HepG2 (cell line): Measurements from ENCODE around the gene CLDND2. TPM values are rescaled to one million over a fixed set of nuclear protein-coding genes. Genes with fewer than 3 reads are reported as not detected.
A peak's percentile ranks its signal among the peaks of the same experiment; 100 is the strongest.

Experiments used
- CEBPG ChIP-seq: IDR thresholded peaks from 2 replicates; pipeline ENCODE4 v1.6.1; 2016
- HNRNPLL ChIP-seq: fragments of 200-400 bp; formaldehyde crosslinking; IDR thresholded peaks from 2 replicates; pipeline ENCODE4 v1.6.1; 2017; ENCODE audit warnings: mild to moderate bottlenecking, low read depth, low read length; ENCODE audit not compliant: poor library complexity, severe bottlenecking
- NFKBIZ ChIP-seq: IDR thresholded peaks from 2 replicates; pipeline ENCODE4 v1.6.1; 2018; ENCODE audit warnings: missing genetic modification reagents, missing compliant biosample characterization
- NFYB ChIP-seq: sonication (generic); formaldehyde crosslinking; IDR thresholded peaks from 2 replicates; pipeline ENCODE4 v1.4.0; 2020; ENCODE audit warnings: missing genetic modification reagents
- NR2F6 ChIP-seq, 2 experiments: IDR thresholded peaks; 2 replicates each; pipeline ENCODE4 v1.6.1; 2016; ENCODE audit warnings: antibody characterized with exemption in 1 of 2, mild to moderate bottlenecking in 1 of 2
- POLR2AphosphoS5 ChIP-seq: IDR thresholded peaks from 2 replicates; pipeline ENCODE4 v1.6.1; 2012; ENCODE audit warnings: low read depth, low read length
- POLR2G ChIP-seq: fragments of 200-400 bp; formaldehyde crosslinking; IDR thresholded peaks from 2 replicates; pipeline ENCODE4 v1.6.1; 2018; ENCODE audit warnings: mild to moderate bottlenecking, low read depth, low read length, moderate library complexity
- PTBP1 ChIP-seq: fragments of 200-400 bp; formaldehyde crosslinking; IDR thresholded peaks from 2 replicates; pipeline ENCODE4 v1.6.1; 2018; ENCODE audit warnings: low read length, low read depth; ENCODE audit not compliant: poor library complexity, severe bottlenecking
- RARG ChIP-seq: sonication (generic); formaldehyde crosslinking; IDR thresholded peaks from 2 replicates; pipeline ENCODE4 v1.4.0; 2020; ENCODE audit warnings: low read depth, mild to moderate bottlenecking, missing genetic modification reagents
- SIX1 ChIP-seq: sonication (generic); formaldehyde crosslinking; IDR thresholded peaks from 2 replicates; pipeline ENCODE4 v1.4.0; 2020; ENCODE audit warnings: missing genetic modification reagents, borderline replicate concordance
- ZNF24 ChIP-seq: fragments of 450-650 bp; IDR thresholded peaks from 2 replicates; pipeline ENCODE4 v1.6.1; 2017; ENCODE audit warnings: antibody characterized with exemption, mild to moderate bottlenecking
- ZNF776 ChIP-seq: sonication (generic); formaldehyde crosslinking; IDR thresholded peaks from 2 replicates; pipeline ENCODE4 v1.4.0; 2020; ENCODE audit warnings: mild to moderate bottlenecking, missing genetic modification reagents
- polyA plus RNA-seq, 8 experiments: library from polyadenylated mRNA; depleted of rRNA in 3 of 8; stranded (reverse) in 7 of 8; unstranded in 1 of 8; fragments of >200 nt; fragmentation: Illumina TruSeq in 4 of 8; extraction: Trizol in 4 of 8; gene quantifications; 2 replicates each; pipeline versions ENCODE4 v1.2.1 to v1.2.3, GENCODE V29; 2011 to 2016; ENCODE audit warnings: low read depth in 4 of 8, missing spikeins in 1 of 8, mixed read lengths in 1 of 8; ENCODE audit not compliant: insufficient read depth in 1 of 8
- total RNA-seq, 5 experiments: library from RNA; depleted of rRNA; stranded (reverse); fragments of >200 nt; fragmentation: Illumina TruSeq; extraction: Trizol; gene quantifications; 2 replicates each; pipeline ENCODE4 v1.2.3, GENCODE V29; 2016; ENCODE audit warnings: low read depth in 1 of 5
- TF ChIP-seq, protein P1 (sequence below): IDR thresholded peaks from 2 replicates; pipeline ENCODE4 v1.6.1; 2016
- TF ChIP-seq, protein P2 (sequence below): sonication (generic); formaldehyde crosslinking; IDR thresholded peaks from 2 replicates; pipeline ENCODE4 v1.4.0; 2020; ENCODE audit warnings: missing genetic modification reagents, borderline replicate concordance
- TF ChIP-seq, protein P3 (sequence below): IDR thresholded peaks from 2 replicates; pipeline ENCODE4 v1.6.1; 2016; ENCODE audit warnings: missing compliant biosample characterization, missing genetic modification reagents, borderline replicate concordance
- TF ChIP-seq, protein P4 (sequence below), 2 experiments: sonication (generic) in 1 of 2; formaldehyde crosslinking in 1 of 2; IDR thresholded peaks; 2 replicates each; pipeline versions ENCODE4 v1.4.0 to v1.6.1; 2018 to 2020; ENCODE audit warnings: missing genetic modification reagents in 2 of 2, borderline replicate concordance in 1 of 2, low read depth in 1 of 2, mild to moderate bottlenecking in 1 of 2, missing biosample characterization in 1 of 2

The CLDND2 gene
- total and polyA plus RNA-seq, 2 of the 13 experiments (the other 11 are each of a cell fraction or from before 2014, with no cell fraction given) = 0.84 to 1.8 TPM

DNA sequence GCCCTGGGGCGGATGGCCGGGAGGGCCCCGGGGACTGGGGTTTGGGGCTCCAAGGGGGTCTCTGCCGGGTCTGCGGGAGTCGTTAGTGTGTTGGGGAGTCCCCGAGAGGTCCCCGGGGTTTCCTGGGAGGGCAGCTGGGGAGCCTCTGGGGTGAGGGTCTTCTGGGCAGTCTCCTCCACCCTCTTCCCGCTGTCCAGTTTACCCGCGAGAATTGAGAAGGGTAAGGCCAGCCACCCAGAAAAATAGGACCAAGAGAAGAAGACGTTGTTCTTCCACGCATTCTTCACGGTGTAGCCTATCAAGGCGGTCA lies 1.6 kb downstream of the CLDND2 start (continued):
- TF ChIP-seq, protein P1, sequence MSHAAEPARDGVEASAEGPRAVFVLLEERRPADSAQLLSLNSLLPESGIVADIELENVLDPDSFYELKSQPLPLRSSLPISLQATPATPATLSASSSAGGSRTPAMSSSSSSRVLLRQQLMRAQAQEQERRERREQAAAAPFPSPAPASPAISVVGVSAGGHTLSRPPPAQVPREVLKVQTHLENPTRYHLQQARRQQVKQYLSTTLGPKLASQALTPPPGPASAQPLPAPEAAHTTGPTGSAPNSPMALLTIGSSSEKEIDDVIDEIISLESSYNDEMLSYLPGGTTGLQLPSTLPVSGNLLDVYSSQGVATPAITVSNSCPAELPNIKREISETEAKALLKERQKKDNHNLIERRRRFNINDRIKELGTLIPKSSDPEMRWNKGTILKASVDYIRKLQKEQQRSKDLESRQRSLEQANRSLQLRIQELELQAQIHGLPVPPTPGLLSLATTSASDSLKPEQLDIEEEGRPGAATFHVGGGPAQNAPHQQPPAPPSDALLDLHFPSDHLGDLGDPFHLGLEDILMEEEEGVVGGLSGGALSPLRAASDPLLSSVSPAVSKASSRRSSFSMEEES (CRISPR knock-in tag) = no peak
- TF ChIP-seq NFKBIZ (CRISPR knock-in tag) (0 out of 2 replicates have a peak, but pooled peaks have one; percentile 13), HNRNPLL (peak; percentile 1), POLR2AphosphoS5 (peak; percentile 82), ZNF24 (no peak), NFYB (CRISPR knock-in tag) (peak; percentile 19; the same call in 1 of the 2 replicates), CEBPG (CRISPR knock-in tag) (no peak), PTBP1 (peak; percentile 5), RARG (no peak; the same call in 1 of the 2 replicates), POLR2G (peak; percentile 83; the same call in 1 of the 2 replicates), SIX1 (CRISPR knock-in tag) (0 out of 2 replicates have a peak, but pooled peaks have one; percentile 4), ZNF776 (CRISPR knock-in tag) (0 out of 2 replicates have a peak, but pooled peaks have one; percentile 13), NR2F6 (IDR thresholded peaks at IDR 0.05) (no peak), NR2F6 (CRISPR knock-in tag; IDR thresholded peaks at IDR 0.05) (peak; percentile 5; the same call in 1 of the 2 replicates)
- TF ChIP-seq, protein P2, sequence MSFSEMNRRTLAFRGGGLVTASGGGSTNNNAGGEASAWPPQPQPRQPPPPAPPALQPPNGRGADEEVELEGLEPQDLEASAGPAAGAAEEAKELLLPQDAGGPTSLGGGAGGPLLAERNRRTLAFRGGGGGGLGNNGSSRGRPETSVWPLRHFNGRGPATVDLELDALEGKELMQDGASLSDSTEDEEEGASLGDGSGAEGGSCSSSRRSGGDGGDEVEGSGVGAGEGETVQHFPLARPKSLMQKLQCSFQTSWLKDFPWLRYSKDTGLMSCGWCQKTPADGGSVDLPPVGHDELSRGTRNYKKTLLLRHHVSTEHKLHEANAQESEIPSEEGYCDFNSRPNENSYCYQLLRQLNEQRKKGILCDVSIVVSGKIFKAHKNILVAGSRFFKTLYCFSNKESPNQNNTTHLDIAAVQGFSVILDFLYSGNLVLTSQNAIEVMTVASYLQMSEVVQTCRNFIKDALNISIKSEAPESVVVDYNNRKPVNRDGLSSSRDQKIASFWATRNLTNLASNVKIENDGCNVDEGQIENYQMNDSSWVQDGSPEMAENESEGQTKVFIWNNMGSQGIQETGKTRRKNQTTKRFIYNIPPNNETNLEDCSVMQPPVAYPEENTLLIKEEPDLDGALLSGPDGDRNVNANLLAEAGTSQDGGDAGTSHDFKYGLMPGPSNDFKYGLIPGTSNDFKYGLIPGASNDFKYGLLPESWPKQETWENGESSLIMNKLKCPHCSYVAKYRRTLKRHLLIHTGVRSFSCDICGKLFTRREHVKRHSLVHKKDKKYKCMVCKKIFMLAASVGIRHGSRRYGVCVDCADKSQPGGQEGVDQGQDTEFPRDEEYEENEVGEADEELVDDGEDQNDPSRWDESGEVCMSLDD (CRISPR knock-in tag) = peak; percentile 16; the same call in 1 of the 2 replicates
- TF ChIP-seq, protein P3, sequence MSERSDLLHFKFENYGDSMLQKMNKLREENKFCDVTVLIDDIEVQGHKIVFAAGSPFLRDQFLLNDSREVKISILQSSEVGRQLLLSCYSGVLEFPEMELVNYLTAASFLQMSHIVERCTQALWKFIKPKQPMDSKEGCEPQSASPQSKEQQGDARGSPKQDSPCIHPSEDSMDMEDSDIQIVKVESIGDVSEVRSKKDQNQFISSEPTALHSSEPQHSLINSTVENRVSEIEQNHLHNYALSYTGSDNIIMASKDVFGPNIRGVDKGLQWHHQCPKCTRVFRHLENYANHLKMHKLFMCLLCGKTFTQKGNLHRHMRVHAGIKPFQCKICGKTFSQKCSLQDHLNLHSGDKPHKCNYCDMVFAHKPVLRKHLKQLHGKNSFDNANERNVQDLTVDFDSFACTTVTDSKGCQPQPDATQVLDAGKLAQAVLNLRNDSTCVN (CRISPR knock-in tag) = no peak; the same call in 1 of the 2 replicates
- TF ChIP-seq, protein P4, sequence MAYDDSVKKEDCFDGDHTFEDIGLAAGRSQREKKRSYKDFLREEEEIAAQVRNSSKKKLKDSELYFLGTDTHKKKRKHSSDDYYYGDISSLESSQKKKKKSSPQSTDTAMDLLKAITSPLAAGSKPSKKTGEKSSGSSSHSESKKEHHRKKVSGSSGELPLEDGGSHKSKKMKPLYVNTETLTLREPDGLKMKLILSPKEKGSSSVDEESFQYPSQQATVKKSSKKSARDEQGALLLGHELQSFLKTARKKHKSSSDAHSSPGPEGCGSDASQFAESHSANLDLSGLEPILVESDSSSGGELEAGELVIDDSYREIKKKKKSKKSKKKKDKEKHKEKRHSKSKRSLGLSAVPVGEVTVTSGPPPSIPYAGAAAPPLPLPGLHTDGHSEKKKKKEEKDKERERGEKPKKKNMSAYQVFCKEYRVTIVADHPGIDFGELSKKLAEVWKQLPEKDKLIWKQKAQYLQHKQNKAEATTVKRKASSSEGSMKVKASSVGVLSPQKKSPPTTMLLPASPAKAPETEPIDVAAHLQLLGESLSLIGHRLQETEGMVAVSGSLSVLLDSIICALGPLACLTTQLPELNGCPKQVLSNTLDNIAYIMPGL (CRISPR knock-in tag; IDR thresholded peaks at IDR 0.05; ENCODE audit: borderline replicate concordance in 1 of 2, low read depth in 1 of 2) = no peak
- TF ChIP-seq, all 625 proteins: peak for 20
